SK-N-SH (cell line): Measurements from ENCODE around the gene APLP2.

ENCODE experiments used
- CHD2 ChIP-seq: fragments of 150-350 bp; IDR thresholded peaks from 2 replicates; pipeline ENCODE4 v1.6.1; 2018; ENCODE audit warnings: low read length; ENCODE audit not compliant: partially characterized antibody
- EP300 ChIP-seq, 2 experiments: IDR thresholded peaks; 2 replicates each; pipeline versions ENCODE4 v1.4.0 to v1.6.1; 2012; ENCODE audit warnings: borderline replicate concordance in 1 of 2, low read depth in 1 of 2, low read length in 1 of 2
- FOXM1 ChIP-seq: IDR thresholded peaks from 2 replicates; pipeline ENCODE4 v1.4.0; 2012; ENCODE audit warnings: low read depth, mild to moderate bottlenecking
- JUND ChIP-seq: IDR thresholded peaks from 2 replicates; pipeline ENCODE4 v1.4.0; 2012
- MXI1 ChIP-seq: IDR thresholded peaks from 2 replicates; pipeline ENCODE4 v1.6.1; 2012; ENCODE audit warnings: mild to moderate bottlenecking, low read depth, low read length, improper control_type of control experiment
- RCOR1 ChIP-seq: fragments of 150-350 bp; IDR thresholded peaks from 2 replicates; pipeline ENCODE4 v1.6.1; 2017; ENCODE audit warnings: antibody characterized with exemption, low read length
- RFX5 ChIP-seq: IDR thresholded peaks from 2 replicates; pipeline ENCODE4 v1.6.1; 2012; ENCODE audit warnings: mild to moderate bottlenecking, improper control_type of control experiment, low read length
- SIN3A ChIP-seq: IDR thresholded peaks from 2 replicates; pipeline ENCODE4 v1.6.1; 2012; ENCODE audit warnings: low read depth, mild to moderate bottlenecking, low read length, moderate library complexity, borderline replicate concordance
- TF ChIP-seq, protein P1 (sequence below): fragments of 150-350 bp; IDR thresholded peaks from 2 replicates; pipeline ENCODE4 v1.6.1; 2017; ENCODE audit warnings: antibody characterized with exemption, low read length, low read depth, borderline replicate concordance
- TF ChIP-seq, protein P2 (sequence below): fragments of 200-600 bp; sonication (generic); IDR thresholded peaks from 2 replicates; pipeline ENCODE4 v1.6.1; 2017; ENCODE audit warnings: antibody characterized with exemption, mild to moderate bottlenecking, moderate library complexity
- TF ChIP-seq, protein P3 (sequence below): IDR thresholded peaks from 2 replicates; pipeline ENCODE4 v1.4.0; 2012; ENCODE audit warnings: low read depth, borderline replicate concordance
- TF ChIP-seq, protein P4 (sequence below): IDR thresholded peaks from 2 replicates; pipeline ENCODE4 v1.6.1; 2012; ENCODE audit warnings: mild to moderate bottlenecking, low read depth, low read length, moderate library complexity

DNA sequence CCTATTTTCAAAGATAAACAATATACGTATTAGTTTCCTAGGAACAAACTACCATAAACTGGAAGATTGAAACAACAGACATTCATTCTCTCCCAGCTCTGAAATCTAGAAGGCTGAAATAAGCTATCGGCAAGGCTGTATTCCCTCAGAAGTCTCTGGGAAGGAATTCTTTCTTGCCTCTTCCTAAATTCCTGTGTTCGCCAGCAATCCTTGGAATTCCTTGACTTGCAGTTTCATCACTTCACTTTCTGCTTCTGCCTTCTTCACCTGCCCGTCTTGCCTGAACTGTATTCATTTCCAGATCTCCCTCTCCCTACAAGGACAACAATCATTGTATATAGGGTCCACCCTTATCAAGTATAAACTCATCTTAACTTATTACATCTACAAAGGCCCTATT is 49.4 kb upstream of the APLP2 start:
- TF ChIP-seq, protein P1, sequence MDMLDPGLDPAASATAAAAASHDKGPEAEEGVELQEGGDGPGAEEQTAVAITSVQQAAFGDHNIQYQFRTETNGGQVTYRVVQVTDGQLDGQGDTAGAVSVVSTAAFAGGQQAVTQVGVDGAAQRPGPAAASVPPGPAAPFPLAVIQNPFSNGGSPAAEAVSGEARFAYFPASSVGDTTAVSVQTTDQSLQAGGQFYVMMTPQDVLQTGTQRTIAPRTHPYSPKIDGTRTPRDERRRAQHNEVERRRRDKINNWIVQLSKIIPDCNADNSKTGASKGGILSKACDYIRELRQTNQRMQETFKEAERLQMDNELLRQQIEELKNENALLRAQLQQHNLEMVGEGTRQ: no peak
- TF ChIP-seq RFX5: no peak
- TF ChIP-seq, protein P2, sequence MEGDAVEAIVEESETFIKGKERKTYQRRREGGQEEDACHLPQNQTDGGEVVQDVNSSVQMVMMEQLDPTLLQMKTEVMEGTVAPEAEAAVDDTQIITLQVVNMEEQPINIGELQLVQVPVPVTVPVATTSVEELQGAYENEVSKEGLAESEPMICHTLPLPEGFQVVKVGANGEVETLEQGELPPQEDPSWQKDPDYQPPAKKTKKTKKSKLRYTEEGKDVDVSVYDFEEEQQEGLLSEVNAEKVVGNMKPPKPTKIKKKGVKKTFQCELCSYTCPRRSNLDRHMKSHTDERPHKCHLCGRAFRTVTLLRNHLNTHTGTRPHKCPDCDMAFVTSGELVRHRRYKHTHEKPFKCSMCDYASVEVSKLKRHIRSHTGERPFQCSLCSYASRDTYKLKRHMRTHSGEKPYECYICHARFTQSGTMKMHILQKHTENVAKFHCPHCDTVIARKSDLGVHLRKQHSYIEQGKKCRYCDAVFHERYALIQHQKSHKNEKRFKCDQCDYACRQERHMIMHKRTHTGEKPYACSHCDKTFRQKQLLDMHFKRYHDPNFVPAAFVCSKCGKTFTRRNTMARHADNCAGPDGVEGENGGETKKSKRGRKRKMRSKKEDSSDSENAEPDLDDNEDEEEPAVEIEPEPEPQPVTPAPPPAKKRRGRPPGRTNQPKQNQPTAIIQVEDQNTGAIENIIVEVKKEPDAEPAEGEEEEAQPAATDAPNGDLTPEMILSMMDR: no peak
- TF ChIP-seq MXI1: no peak
- TF ChIP-seq, protein P3, sequence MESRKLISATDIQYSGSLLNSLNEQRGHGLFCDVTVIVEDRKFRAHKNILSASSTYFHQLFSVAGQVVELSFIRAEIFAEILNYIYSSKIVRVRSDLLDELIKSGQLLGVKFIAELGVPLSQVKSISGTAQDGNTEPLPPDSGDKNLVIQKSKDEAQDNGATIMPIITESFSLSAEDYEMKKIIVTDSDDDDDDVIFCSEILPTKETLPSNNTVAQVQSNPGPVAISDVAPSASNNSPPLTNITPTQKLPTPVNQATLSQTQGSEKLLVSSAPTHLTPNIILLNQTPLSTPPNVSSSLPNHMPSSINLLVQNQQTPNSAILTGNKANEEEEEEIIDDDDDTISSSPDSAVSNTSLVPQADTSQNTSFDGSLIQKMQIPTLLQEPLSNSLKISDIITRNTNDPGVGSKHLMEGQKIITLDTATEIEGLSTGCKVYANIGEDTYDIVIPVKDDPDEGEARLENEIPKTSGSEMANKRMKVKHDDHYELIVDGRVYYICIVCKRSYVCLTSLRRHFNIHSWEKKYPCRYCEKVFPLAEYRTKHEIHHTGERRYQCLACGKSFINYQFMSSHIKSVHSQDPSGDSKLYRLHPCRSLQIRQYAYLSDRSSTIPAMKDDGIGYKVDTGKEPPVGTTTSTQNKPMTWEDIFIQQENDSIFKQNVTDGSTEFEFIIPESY: no peak
- TF ChIP-seq CHD2: no peak
- TF ChIP-seq, protein P4, sequence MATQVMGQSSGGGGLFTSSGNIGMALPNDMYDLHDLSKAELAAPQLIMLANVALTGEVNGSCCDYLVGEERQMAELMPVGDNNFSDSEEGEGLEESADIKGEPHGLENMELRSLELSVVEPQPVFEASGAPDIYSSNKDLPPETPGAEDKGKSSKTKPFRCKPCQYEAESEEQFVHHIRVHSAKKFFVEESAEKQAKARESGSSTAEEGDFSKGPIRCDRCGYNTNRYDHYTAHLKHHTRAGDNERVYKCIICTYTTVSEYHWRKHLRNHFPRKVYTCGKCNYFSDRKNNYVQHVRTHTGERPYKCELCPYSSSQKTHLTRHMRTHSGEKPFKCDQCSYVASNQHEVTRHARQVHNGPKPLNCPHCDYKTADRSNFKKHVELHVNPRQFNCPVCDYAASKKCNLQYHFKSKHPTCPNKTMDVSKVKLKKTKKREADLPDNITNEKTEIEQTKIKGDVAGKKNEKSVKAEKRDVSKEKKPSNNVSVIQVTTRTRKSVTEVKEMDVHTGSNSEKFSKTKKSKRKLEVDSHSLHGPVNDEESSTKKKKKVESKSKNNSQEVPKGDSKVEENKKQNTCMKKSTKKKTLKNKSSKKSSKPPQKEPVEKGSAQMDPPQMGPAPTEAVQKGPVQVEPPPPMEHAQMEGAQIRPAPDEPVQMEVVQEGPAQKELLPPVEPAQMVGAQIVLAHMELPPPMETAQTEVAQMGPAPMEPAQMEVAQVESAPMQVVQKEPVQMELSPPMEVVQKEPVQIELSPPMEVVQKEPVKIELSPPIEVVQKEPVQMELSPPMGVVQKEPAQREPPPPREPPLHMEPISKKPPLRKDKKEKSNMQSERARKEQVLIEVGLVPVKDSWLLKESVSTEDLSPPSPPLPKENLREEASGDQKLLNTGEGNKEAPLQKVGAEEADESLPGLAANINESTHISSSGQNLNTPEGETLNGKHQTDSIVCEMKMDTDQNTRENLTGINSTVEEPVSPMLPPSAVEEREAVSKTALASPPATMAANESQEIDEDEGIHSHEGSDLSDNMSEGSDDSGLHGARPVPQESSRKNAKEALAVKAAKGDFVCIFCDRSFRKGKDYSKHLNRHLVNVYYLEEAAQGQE: no peak
- no peak for TF ChIP-seq RCOR1
- TF ChIP-seq JUND: no peak
- TF ChIP-seq EP300 (IDR thresholded peaks at IDR 0.05; ENCODE audit: borderline replicate concordance in 1 of 2, low read depth in 1 of 2, low read length in 1 of 2): no peak
- no peak for TF ChIP-seq FOXM1
- no peak for TF ChIP-seq SIN3A
